ENCODE measurements around the gene SETD2.

The SETD2 gene

GRCh38 chr3:47000922-47001730 is 162.8 kb downstream of the SETD2 start:
- no peak for TF ChIP-seq CTCF (IDR thresholded peaks at IDR 0.05)
- no peak for DNase-seq (ENCODE audit: low spot score)
- H3K4me3 ChIP-seq = no peak overlapping the region

GRCh38 chr3:47000198-47000815 is 163.6 kb downstream of the SETD2 start:
- DNase-seq (ENCODE audit: low spot score) = no peak
- TF ChIP-seq CTCF (IDR thresholded peaks at IDR 0.05) = no peak
- no peak overlapping the region for H3K27ac ChIP-seq
- no peak overlapping the region for H3K4me3 ChIP-seq

More at GRCh38 chr3:47000922-47001730, 162.8 kb downstream of the SETD2 start:
- no peak overlapping the region for H3K27ac ChIP-seq

- TF ChIP-seq CTCF (IDR thresholded peaks at IDR 0.05) = no peak
- H3K27ac ChIP-seq = no peak overlapping the region
- H3K4me3 ChIP-seq = no peak overlapping the region
- DNase-seq (ENCODE audit: low spot score) = no peak
Measured at GRCh38 chr3:46999516-47000197, 164.3 kb downstream of the SETD2 start.

GRCh38 chr3:46998852-46999515 is 164.9 kb downstream of the SETD2 start:
- DNase-seq (ENCODE audit: low spot score) = no peak
- TF ChIP-seq CTCF (IDR thresholded peaks at IDR 0.05) = peak; percentile 10

GRCh38 chr3:46998121-46998851 is 165.6 kb downstream of the SETD2 start:
- peak; percentile 73 for TF ChIP-seq CTCF (IDR thresholded peaks at IDR 0.05)
- Histone ChIP-seq H3K4me3 (no peak overlapping the region), H3K27ac (no peak overlapping the region)
- no peak for DNase-seq (ENCODE audit: low spot score)

More at GRCh38 chr3:46998852-46999515, 164.9 kb downstream of the SETD2 start:
- no peak overlapping the region for H3K27ac ChIP-seq
- no peak overlapping the region for H3K4me3 ChIP-seq

- TF ChIP-seq CTCF (IDR thresholded peaks at IDR 0.05) = no peak
- Histone ChIP-seq H3K4me3 (no peak overlapping the region), H3K27ac (no peak overlapping the region)
- no peak for DNase-seq (ENCODE audit: low spot score)
Measured at GRCh38 chr3:46997453-46998091, 166.3 kb downstream of the SETD2 start.

Measured in coronary artery (tissue), 2 donors.